Kidney epithelial cell (primary cell): ENCODE data around the gene CCDC197. TPM values are rescaled to one million over a fixed set of nuclear protein-coding genes. Genes with fewer than 3 reads are reported as not detected.

Experiments
- DNase-seq: peaks from one replicate; pipeline ENCODE4 v3.0.0-alpha.2; 2010; ENCODE audit warnings: low read depth
- H3K27me3 ChIP-seq: 2 replicates; pipeline ENCODE4 v1.6.0; 2011; ENCODE audit warnings: low read length; ENCODE audit not compliant: control insufficient read depth, insufficient read depth
- H3K36me3 ChIP-seq: 2 replicates; pipeline ENCODE4 v1.5.1; 2011; ENCODE audit warnings: low read length; ENCODE audit not compliant: control insufficient read depth, insufficient read depth
- H3K4me3 ChIP-seq: 2 replicates; pipeline ENCODE4 v1.5.1; 2011; ENCODE audit warnings: low read depth, mild to moderate bottlenecking, control low read depth, low read length
- total RNA-seq: library from RNA; depleted of rRNA; stranded (reverse); fragments of >200 nt; gene quantifications from 2 replicates; pipeline ENCODE4 v1.2.3, GENCODE V29; 2015
- TF ChIP-seq, protein P1 (sequence below): IDR thresholded peaks from 2 replicates; pipeline ENCODE4 v1.5.1; 2011; ENCODE audit warnings: mild to moderate bottlenecking, moderate library complexity, low read length, control low read depth, inconsistent platforms; ENCODE audit not compliant: insufficient read depth, poor library complexity, severe bottlenecking

CCDC197 gene
- total RNA-seq, 1 donor from 2014 or later, result not detected

DNA sequence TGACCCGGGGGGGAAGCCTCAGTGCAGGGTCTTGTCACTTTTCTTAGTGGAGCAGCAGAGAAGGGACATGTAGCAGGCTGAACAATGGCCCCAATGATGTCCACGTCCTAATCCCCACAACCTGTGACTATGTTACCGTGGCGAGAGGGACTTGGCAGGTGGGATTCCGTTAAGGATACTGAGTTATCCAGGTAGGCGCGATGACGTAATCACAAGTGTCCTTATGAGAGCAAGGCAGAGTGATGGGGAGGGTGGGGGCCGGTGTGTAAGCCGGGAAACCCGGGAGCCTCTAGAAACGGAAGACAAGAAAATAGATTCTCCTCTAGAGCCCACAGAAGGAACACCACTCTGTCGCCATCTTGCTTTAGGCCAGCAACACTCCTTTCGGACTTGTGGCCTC lies 33.5 kb downstream of the CCDC197 start:
- TF ChIP-seq, protein P1, sequence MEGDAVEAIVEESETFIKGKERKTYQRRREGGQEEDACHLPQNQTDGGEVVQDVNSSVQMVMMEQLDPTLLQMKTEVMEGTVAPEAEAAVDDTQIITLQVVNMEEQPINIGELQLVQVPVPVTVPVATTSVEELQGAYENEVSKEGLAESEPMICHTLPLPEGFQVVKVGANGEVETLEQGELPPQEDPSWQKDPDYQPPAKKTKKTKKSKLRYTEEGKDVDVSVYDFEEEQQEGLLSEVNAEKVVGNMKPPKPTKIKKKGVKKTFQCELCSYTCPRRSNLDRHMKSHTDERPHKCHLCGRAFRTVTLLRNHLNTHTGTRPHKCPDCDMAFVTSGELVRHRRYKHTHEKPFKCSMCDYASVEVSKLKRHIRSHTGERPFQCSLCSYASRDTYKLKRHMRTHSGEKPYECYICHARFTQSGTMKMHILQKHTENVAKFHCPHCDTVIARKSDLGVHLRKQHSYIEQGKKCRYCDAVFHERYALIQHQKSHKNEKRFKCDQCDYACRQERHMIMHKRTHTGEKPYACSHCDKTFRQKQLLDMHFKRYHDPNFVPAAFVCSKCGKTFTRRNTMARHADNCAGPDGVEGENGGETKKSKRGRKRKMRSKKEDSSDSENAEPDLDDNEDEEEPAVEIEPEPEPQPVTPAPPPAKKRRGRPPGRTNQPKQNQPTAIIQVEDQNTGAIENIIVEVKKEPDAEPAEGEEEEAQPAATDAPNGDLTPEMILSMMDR, result no peak
- DNase-seq, result no peak

GRCh38 chr14:94031161-94031882 lies 34.2 kb downstream of the CCDC197 start:
- DNase-seq, result no peak
- Histone ChIP-seq H3K4me3 (no peak overlapping the region), H3K36me3 (no peaks in the 10 kb centered on the region), H3K27me3 (no peaks in the 10 kb centered on the region)
- TF ChIP-seq, protein P1, result no peak

More for the DNA sequence above, 33.5 kb downstream of the CCDC197 start:
- Histone ChIP-seq H3K4me3 (no peak overlapping the region), H3K27me3 (no peaks in the 10 kb centered on the region), H3K36me3 (no peaks in the 10 kb centered on the region)

DNA sequence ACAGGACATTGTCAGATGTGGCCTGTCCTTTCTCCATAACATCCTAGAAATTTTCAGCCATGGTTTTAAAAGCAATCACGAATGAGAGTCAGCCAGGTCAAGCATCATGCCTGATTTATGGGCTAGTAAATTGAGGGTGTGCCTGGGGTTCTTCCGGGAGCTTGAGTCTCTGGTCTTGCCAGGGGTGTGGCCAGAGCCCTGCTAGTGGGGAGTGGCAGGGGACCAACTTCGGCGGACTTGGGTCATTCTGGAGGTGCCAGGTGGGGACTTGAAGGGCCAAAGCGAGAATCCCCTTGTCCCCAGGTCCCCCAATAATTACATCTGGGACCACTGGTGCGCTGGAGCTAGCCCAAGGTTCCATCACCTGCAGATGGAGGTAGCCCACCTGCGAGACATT lies 34.8 kb downstream of the CCDC197 start:
- TF ChIP-seq, protein P1, result no peak
- H3K4me3 ChIP-seq, result no peak overlapping the region
- no peak for DNase-seq
- H3K36me3 ChIP-seq, result no peaks in the 10 kb centered on the region
- no peaks in the 10 kb centered on the region for H3K27me3 ChIP-seq

DNA sequence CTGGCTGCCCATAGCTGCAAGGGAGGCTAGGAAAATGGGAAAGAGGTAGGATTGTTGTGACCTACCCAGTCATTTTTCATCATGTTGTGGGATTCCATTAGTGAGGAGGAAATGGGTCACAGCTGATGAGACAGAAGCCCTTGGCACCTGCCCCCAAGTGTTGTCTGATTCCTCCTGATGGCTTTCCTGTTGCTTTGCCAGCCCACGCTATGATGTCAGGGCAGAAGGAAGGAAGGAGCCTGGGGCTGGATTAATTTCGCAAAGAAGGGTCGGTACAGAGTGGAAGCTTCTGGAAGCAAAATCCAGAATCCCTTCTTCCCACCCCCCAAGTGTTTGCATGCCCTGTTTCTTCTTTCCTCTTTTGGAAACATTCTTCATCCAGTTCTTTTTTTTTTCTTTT lies 37.8 kb downstream of the CCDC197 start:
- TF ChIP-seq, protein P1, result no peak
- no peak overlapping the region for H3K4me3 ChIP-seq
- DNase-seq, result no peak
- no peaks in the 10 kb centered on the region for H3K36me3 ChIP-seq
- no peaks in the 10 kb centered on the region for H3K27me3 ChIP-seq

DNA sequence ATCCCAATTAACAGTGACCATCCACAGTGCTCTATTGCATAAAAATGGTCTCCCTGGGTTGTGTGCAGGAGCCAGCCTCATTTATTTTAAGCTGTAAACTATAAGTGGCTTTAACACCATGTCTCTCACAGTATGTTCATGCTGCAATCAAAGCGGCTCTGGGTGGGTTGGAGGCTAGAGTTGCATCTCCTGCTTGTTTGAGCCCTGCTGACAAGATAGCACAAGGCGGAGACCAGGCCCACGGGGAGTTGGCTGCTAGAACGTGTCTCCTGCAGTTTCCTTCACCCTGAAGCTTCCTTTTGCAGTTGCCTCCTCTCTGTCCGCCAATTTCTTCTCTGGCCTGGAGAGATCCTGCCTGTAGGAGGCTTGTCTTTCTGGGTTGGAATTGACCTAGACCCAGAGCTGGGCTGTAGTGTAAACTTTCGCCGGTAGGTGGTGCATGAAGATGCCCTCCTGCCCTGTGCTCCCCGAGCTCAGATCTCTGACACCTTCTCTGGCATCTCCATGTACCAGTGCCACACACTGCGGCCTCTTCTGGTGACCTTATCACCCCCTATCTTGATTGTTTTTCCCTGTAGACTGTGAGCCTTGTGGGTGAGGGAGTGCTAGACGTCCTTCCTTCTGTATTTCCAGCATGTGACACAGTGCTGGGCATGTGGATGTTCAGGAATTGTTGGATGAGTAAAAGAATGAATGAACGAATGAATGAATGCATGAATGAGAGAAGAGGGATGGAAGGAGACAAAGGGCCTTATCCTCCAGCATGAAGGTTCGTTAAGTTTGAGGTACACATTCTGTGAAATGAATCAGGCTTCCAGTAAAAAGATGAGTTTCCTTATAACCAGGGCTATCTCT lies 39.4 kb downstream of the CCDC197 start:
- Histone ChIP-seq H3K27me3 (no peaks in the 10 kb centered on the region), H3K36me3 (no peaks in the 10 kb centered on the region), H3K4me3 (no peak overlapping the region)
- no peak for DNase-seq
- TF ChIP-seq, protein P1, result peak; percentile 89
